NCI-H128 (cell line): ENCODE data around the gene CHD2.
"Not testable (repeated sequence)": the region's sequence is repeated elsewhere in the genome, so short reads cannot be mapped to it uniquely, and the experiment has no call there.

Source experiments
- DNase-seq: peaks from one replicate; lab custom pipeline; 2025; ENCODE audit not compliant: unreplicated experiment; lab: John Stamatoyannopoulos, UW

The CHD2 gene

DNA sequence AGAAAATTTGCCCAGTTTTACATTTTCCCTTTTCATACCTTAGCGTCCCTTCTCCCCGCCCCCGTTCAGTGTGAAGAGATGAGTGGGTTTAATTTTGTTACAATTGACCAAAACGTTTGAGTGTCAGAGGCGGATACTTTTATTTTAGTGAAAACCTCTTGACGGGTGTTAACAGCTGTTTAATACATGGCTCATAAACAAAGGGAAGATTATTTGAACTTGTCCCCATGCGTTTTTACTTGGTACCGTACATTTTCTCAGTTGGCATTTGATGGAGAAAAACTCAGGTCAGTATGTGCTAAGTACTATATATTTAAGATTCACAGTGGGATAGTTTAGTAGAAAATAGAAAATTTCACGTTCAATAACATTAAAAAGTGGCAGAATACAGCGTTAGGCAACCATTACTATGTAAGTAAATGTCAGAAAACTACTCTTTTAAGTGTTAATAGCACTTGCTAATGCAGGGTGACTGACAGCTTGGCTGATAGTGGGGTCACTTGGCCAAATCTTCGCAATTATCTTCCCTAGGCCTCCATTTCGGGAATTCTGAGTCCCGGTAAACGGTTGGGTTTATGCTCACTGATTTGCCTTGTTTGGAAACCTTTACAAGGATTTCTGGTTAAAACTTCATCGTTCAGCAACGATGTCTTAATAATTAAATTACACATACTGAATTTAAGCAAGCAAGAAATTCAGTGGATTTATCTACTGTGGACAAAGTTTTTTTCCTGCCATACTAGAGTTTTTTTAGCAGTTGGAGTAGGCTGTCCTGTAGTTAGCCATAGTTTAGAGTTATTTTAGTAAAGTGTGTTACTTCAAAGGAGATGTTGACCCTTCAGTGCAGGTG is 4.8 kb downstream of the CHD2 start:
- DNase-seq, result no peak

- DNase-seq, result no peak
Observed at GRCh38 chr15:92906020-92906419, 5.9 kb downstream of the CHD2 start.

DNA sequence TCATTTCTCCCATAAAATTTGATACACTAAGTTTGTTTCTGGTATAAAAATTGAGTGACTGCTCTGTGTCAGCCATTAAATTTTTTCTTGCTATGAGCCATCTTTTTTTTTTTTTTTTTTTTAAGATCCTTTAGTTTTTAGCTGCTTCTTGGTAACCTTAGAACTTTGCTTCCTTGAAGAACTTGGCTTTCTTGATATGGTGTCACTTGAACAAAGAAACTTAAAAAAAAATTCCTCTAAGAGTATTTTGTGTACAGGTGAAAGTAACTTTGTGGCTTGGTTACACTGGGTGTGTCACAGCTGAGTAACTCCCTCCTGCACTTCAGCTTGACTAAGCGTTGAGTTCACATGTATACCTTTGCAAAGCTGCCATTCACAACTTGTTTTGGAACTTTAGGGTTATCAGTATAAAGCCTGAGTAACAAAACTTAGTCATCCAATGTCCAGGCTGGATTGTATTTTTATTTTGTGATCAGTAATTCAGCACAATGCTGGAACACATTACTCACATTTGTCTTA is 6.5 kb downstream of the CHD2 start:
- DNase-seq, result no peak

- no peak for DNase-seq
Observed at GRCh38 chr15:92907229-92907628, 7.1 kb downstream of the CHD2 start.

DNA sequence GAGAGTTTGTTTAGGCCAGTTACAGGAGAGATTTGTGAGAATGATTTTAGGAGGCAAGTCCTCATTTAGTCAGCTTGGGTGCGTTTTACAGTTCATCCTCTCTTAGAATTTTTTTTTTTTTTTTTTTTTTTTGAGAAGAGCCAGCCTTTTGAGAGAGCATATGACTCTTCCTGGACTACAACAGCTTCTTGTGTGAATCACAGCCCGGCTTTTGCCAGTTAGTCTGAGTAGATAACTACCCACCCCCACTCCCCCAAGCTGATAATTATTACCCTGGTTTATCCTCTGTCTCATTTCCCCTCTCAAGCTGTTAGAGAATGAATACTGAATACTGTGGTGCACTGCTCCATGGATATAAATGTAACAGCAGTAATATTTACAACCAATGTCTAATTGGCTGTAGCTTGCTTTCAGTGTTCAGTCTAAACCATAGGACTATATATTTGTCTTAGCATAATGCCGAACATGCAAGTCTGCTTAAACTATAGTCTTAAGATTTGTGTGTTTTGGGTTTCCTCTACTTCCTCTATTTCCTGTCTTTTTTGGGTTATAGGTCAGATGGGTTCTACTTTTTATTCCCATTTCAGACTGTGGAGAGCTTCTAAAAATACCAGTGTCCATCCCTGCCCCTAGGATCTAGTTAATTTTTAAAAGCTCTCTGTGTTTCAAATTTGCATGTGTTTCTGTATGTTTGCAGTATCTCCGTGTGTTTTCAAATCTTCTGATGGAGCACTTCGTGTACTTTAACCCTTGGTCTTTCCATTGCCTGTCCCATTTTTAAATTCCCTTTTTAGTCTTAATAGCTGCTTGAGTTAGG is 8.0 kb downstream of the CHD2 start:
- DNase-seq, result no peak

DNA sequence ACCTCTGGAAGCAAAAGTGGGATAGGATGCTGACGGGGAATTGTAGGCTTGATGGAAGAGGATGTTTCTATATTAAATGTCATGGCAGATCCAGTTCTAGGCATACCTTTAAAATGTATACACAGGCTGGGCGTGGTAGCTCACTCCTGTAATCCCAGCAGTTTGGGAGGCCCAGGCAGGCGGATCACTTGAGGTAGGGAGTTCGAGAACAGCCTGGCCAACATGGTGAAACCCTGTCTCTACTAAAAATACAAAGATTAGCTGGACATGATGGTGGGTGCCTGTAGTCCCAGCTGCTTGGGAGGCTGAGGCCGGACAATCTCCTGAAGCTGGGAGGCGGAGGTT is 8.6 kb downstream of the CHD2 start:
- DNase-seq, result no peak

DNA sequence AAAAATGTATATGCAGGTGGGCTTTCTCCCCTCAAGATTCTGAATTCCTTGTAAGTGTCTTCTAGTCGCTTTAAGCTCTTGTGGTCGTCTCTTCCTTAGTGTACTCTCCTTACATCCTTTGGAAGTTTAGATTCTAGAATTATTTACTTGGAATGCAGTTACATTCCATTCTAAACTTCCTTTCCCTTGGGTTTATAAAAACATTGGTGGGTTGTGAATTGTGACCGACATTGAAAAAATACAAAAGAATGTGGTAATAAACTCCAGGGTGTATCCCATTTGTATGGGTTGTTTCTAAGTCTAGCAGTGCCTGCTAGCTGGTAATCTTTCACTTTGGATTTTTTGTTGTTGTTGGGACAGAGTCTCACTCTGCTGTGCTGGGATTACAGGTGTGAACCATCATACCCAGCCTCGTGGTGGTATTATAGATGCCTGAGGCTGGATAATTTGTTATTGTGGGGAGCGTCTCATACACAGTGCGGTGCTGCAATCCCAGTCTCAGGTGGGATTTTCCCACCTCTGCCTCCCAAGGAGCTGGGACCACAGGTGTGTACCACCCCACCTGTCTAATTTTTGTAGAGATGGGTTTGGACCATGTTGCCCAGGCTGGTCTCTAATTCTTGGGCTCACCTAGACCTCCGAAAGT is 9.1 kb downstream of the CHD2 start:
- no peak for DNase-seq

- DNase-seq, result no peak
Observed at GRCh38 chr15:92910451-92910850, 10.3 kb downstream of the CHD2 start.

- no peak for DNase-seq
Observed at GRCh38 chr15:92914103-92914499, 14.0 kb downstream of the CHD2 start.

DNA sequence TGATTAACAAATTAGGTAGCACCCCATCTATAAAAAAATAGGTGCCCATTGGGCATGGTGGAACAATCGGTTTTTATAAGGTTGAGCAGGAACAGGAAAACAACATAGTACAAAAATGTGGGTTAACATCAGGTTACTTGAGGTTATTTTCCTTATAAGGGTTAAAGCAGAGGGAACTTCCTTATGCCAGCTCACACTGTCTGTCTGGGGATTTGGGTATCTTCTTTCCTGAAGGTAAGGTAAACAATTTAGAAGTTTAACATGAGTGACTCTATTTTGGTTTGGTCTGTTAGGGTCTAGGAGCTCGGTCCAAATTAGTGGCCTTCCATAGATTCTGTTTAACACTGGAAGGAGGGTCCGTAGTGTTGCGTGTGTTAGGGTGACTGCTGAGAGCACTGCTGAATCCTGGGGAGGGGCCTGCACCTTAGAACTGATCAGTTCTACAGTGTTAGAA is 14.7 kb downstream of the CHD2 start:
- DNase-seq, result no peak

DNA sequence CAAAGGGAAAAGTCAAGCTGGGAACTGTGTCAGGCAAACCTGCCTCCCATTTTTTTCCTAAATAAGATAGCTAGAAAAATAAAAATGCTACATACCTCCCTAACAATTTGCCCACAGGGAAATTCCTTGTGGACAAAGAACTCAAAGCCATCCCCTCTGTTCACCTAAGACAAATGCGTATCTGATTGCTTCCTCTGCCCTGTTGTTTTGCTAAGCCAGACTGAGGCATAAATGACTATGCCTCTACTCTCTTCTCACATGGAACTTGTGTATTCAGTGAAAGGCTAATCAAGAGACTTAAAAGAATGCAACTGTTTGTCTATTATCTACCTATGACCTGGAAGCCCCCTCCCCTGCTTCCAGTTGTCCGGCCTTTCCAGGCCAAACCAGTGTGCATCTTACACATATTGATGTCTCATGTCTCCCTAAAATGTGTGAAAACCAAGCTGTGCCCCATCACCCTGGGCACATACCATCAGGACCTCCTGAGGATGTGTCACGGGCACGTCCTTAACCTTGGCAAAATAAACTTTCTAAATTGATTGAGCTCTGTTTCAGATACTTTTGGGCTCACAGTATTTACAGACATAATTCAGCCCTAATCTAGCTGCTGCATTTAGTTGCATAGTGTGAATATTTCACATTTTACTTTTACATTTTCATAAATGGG is 15.8 kb downstream of the CHD2 start:
- no peak for DNase-seq

GRCh38 chr15:92917598-92918407 is 17.7 kb downstream of the CHD2 start:
- peak; percentile 89 for DNase-seq

DNA sequence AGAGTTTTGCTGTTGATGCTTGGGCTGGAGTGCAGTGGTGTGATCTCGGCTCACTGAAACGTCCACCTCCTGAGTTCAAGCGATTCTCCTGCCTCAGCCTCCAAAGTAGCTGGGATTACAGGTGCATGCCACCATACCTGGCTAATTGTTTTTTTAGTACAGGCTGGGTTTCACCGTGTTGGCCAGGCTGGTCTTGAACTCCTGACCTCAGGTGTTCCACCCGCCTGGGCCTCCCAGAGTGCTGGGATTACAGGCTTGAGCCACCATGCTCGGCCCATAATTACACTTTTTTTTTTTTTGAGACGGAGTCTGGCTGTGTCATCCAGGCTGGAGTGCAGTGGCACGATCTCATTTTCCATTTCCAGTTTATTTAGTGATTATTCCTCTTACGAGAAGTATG is 18.8 kb downstream of the CHD2 start:
- not testable (repeated sequence) for DNase-seq

- DNase-seq, result no peak
Observed at GRCh38 chr15:92920595-92921161, 20.6 kb downstream of the CHD2 start.

- DNase-seq, result no peak
Observed at GRCh38 chr15:92921215-92922131, 21.3 kb downstream of the CHD2 start.

GRCh38 chr15:92922418-92923002 is 22.4 kb downstream of the CHD2 start:
- no peak for DNase-seq

DNA sequence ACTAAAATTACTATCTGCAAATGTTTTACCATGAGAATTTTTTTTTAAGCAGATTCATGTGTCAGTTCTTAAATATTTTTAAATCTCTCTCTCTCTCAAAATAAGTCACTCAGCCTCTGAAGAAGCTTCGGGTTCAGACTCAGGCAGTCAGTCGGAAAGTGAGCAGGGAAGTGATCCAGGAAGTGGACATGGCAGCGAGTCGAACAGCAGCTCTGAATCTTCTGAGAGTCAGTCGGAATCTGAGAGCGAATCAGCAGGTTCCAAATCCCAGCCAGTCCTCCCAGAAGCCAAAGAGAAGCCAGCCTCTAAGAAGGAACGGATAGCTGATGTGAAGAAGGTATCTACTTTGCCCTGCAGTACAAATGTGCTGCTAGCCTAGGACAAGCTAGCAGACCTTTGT is 24.1 kb downstream of the CHD2 start:
- no peak for DNase-seq

GRCh38 chr15:92925454-92925853 is 25.3 kb downstream of the CHD2 start:
- no peak for DNase-seq
